NCI-H128 (cell line): ENCODE measurements around the gene HOXB3.
"Not testable (repeated sequence)": the region's sequence is repeated elsewhere in the genome, so short reads cannot be mapped to it uniquely, and the experiment has no call there.

Experiments used
- DNase-seq: peaks from one replicate; lab custom pipeline; 2025; ENCODE audit not compliant: unreplicated experiment; lab: John Stamatoyannopoulos, UW

HOXB3 gene

GRCh38 chr17:48547808-48548522, 42.1 kb downstream of the HOXB3 start:
- no peak for DNase-seq

GRCh38 chr17:48546924-48547807, 42.9 kb downstream of the HOXB3 start:
- DNase-seq = no peak

- DNase-seq = no peak
These were observed 43.7 kb downstream of the HOXB3 start for GRCh38 chr17:48546137-48546923.

- no peak for DNase-seq
These were observed 44.5 kb downstream of the HOXB3 start for GRCh38 chr17:48545539-48545938.

- DNase-seq = no peak
These were observed 45.0 kb downstream of the HOXB3 start, which contains the start of gene HOXB2 for GRCh38 chr17:48545022-48545375. Gene HOXB2 (minus strand): TSS chr17:48545109. CDS start chr17:48544911, 198 bp downstream.

GRCh38 chr17:48544349-48545021, 45.6 kb downstream of the HOXB3 start:
- no peak for DNase-seq

- DNase-seq = no peak
These were observed 46.1 kb downstream of the HOXB3 start for GRCh38 chr17:48543854-48544348.

- DNase-seq = no peak
These were observed 46.8 kb downstream of the HOXB3 start for GRCh38 chr17:48543107-48543853.

- no peak for DNase-seq
These were observed 47.3 kb downstream of the HOXB3 start for GRCh38 chr17:48542698-48543106.

- DNase-seq = no peak
These were observed 47.9 kb downstream of the HOXB3 start for GRCh38 chr17:48542114-48542656.

GRCh38 chr17:48541577-48542113, 48.4 kb downstream of the HOXB3 start:
- no peak for DNase-seq

GRCh38 chr17:48541036-48541576, 48.9 kb downstream of the HOXB3 start:
- no peak for DNase-seq

GRCh38 chr17:48540213-48540612, 49.8 kb downstream of the HOXB3 start:
- DNase-seq = no peak

- no peak for DNase-seq
These were observed 50.9 kb downstream of the HOXB3 start for GRCh38 chr17:48539177-48539576.

- no peak for DNase-seq
These were observed 52.7 kb downstream of the HOXB3 start for GRCh38 chr17:48537316-48537715.

GRCh38 chr17:48535793-48536559, 54.1 kb downstream of the HOXB3 start:
- DNase-seq = not testable (repeated sequence)

GRCh38 chr17:48532261-48532660, 57.8 kb downstream of the HOXB3 start:
- no peak for DNase-seq

- no peak for DNase-seq
These were observed 59.2 kb downstream of the HOXB3 start, which contains the start of gene HOXB1 for GRCh38 chr17:48530887-48531272. Gene HOXB1 (minus strand): TSS chr17:48531011. CDS start chr17:48530904, 107 bp downstream.
